ENCODE measurements around the gene LRRFIP2.

GRCh38 chr3:37138816-37139215 is 35.6 kb downstream of the LRRFIP2 start:
- no peak for TF ChIP-seq EZH2 (IDR thresholded peaks at IDR 0.05; ENCODE audit: borderline replicate concordance)
- TF ChIP-seq CTCF (IDR thresholded peaks at IDR 0.05; ENCODE audit: poor library complexity): no peak
- no peak for TF ChIP-seq EZH2phosphoT487 (IDR thresholded peaks at IDR 0.05; ENCODE audit: low read depth, severe bottlenecking, unreplicated experiment)
